ENCODE data around the gene HIVEP3.

Gene HIVEP3

GRCh38 chr1:41500781-41501518 is 417.8 kb downstream of the HIVEP3 start:
- no peak for TF ChIP-seq CTCF (IDR thresholded peaks at IDR 0.05; ENCODE audit: low read depth, low read length)
- DNase-seq (ENCODE audit: extremely low read depth, low read depth), result no peak

- no peak for TF ChIP-seq CTCF (IDR thresholded peaks at IDR 0.05; ENCODE audit: low read depth, low read length)
- no peak for DNase-seq (ENCODE audit: extremely low read depth, low read depth)
Observed at GRCh38 chr1:41500378-41500777, 418.3 kb downstream of the HIVEP3 start.

- DNase-seq (ENCODE audit: extremely low read depth, low read depth), result no peak
- no peak for TF ChIP-seq CTCF (IDR thresholded peaks at IDR 0.05; ENCODE audit: low read depth, low read length)
Observed at GRCh38 chr1:41499591-41499990, 419.1 kb downstream of the HIVEP3 start.

GRCh38 chr1:41498804-41499203 is 419.9 kb downstream of the HIVEP3 start:
- no peak for TF ChIP-seq CTCF (IDR thresholded peaks at IDR 0.05; ENCODE audit: low read depth, low read length)
- peak; percentile 11 for DNase-seq (ENCODE audit: extremely low read depth, low read depth)

- TF ChIP-seq CTCF (IDR thresholded peaks at IDR 0.05; ENCODE audit: low read depth, low read length), result no peak
- DNase-seq (ENCODE audit: extremely low read depth, low read depth), result no peak
Observed at GRCh38 chr1:41498391-41498790, 420.3 kb downstream of the HIVEP3 start.

GRCh38 chr1:41497461-41498030 is 421.2 kb downstream of the HIVEP3 start:
- TF ChIP-seq CTCF (IDR thresholded peaks at IDR 0.05; ENCODE audit: low read depth, low read length), result no peak
- no peak for DNase-seq (ENCODE audit: extremely low read depth, low read depth)

- no peak for DNase-seq (ENCODE audit: extremely low read depth, low read depth)
- TF ChIP-seq CTCF (IDR thresholded peaks at IDR 0.05; ENCODE audit: low read depth, low read length), result no peak
Observed at GRCh38 chr1:41497056-41497440, 421.7 kb downstream of the HIVEP3 start.

Data from AG09319 (cell line).